GM06990 (cell line): ENCODE data around the gene FGF12.

Experiments used
- DNase-seq: peaks from one replicate; pipeline ENCODE4 v3.0.0-alpha.2; 2011; ENCODE audit not compliant: insufficient read length; ENCODE audit errors: extremely low read depth
- H3K27me3 ChIP-seq: replicated peaks from 2 replicates; pipeline ENCODE4 v1.6.0; 2011; ENCODE audit warnings: low read length; ENCODE audit not compliant: control insufficient read depth, insufficient read depth
- H3K36me3 ChIP-seq: 2 replicates; pipeline ENCODE4 v1.5.1; 2011; ENCODE audit warnings: low read length; ENCODE audit not compliant: control insufficient read depth, insufficient read depth
- H3K4me3 ChIP-seq: replicated peaks from 2 replicates; pipeline ENCODE4 v1.5.1; 2011; ENCODE audit warnings: low read depth, mild to moderate bottlenecking, control low read depth, low read length
- CTCF ChIP-seq: IDR thresholded peaks from 2 replicates; pipeline ENCODE4 v1.5.1; 2011; ENCODE audit warnings: low read length, control low read depth, mild to moderate bottlenecking, inconsistent platforms; ENCODE audit not compliant: insufficient read depth, poor library complexity, severe bottlenecking

FGF12 gene

GRCh38 chr3:192273001-192273696 is 454.2 kb downstream of the FGF12 start:
- Histone ChIP-seq H3K4me3 (no peak overlapping the region), H3K27me3 (no peaks in the 10 kb centered on the region), H3K36me3 (no peaks in the 10 kb centered on the region)
- no peak for TF ChIP-seq CTCF
- DNase-seq, result no peak

GRCh38 chr3:192262001-192262400 is 465.3 kb downstream of the FGF12 start:
- DNase-seq, result no peak
- Histone ChIP-seq H3K27me3 (no peaks in the 10 kb centered on the region), H3K36me3 (no peaks in the 10 kb centered on the region), H3K4me3 (no peak overlapping the region)
- TF ChIP-seq CTCF, result no peak

- H3K36me3 ChIP-seq, result no peaks in the 10 kb centered on the region
- TF ChIP-seq CTCF, result no peak
- DNase-seq, result no peak
These were observed 466.2 kb downstream of the FGF12 start for GRCh38 chr3:192261135-192261534.

GRCh38 chr3:192260116-192261010 is 467.0 kb downstream of the FGF12 start:
- Histone ChIP-seq H3K27me3 (no peaks in the 10 kb centered on the region), H3K4me3 (no peak overlapping the region), H3K36me3 (no peaks in the 10 kb centered on the region)
- DNase-seq, result no peak
- no peak for TF ChIP-seq CTCF

More at GRCh38 chr3:192261135-192261534, 466.2 kb downstream of the FGF12 start:
- no peak overlapping the region for H3K4me3 ChIP-seq
- H3K27me3 ChIP-seq, result no peaks in the 10 kb centered on the region

GRCh38 chr3:192259661-192260060 is 467.7 kb downstream of the FGF12 start:
- no peak for TF ChIP-seq CTCF
- Histone ChIP-seq H3K27me3 (no peaks in the 10 kb centered on the region), H3K36me3 (no peaks in the 10 kb centered on the region), H3K4me3 (no peak overlapping the region)
- DNase-seq, result no peak
